Astrocyte (in vitro differentiated cells and primary cell): ENCODE results near the gene TEAD1.

Experiments
- EZH2 ChIP-seq: IDR thresholded peaks from 2 replicates; pipeline ENCODE4 v1.6.1; 2012; ENCODE audit warnings: mild to moderate bottlenecking, low read length, inconsistent platforms; ENCODE audit not compliant: insufficient read depth
- TF ChIP-seq, protein P1 (sequence below): IDR thresholded peaks from 2 replicates; pipeline ENCODE4 v1.5.1; 2011; ENCODE audit warnings: low read depth, mild to moderate bottlenecking, inconsistent platforms, low read length, moderate library complexity; ENCODE audit not compliant: insufficient read depth

DNA sequence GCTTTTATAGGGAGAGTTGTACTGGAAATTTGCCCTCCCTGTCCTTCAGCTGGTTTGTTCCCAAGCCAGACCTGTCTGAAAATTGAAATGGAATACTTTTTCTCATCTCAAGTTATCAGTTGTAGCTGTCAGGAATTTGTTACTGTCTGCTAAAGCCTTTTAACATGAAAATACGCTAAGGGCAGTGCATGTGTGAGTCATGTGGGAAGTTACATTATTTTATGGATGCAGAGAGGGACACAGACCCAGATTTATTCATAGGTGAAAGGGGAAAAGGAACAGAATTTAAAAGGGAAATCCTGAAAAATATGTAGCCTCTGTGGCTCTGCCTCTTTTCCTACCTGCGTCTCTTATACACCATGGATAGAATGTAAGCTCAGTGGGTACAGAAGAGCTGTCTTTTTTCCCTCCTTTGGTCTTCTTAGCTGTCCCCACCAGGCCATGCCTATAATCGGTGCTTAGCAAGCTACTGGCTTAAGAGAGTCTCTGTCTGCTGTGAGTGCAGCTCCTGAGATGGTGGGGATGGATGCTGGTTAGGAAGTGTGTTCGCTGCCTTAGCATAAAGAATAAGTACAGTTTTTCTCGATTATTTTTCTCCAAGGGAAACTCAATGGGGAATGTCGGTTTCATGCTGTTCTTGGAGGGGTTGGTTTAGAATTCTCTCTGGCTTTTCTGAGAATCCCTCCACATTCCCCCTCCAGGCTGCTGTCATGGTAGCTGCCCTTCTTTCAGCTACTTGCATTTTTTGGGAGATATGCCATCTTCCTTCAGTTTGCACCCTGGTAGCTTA, 166.8 kb downstream of the TEAD1 start:
- TF ChIP-seq, protein P1, sequence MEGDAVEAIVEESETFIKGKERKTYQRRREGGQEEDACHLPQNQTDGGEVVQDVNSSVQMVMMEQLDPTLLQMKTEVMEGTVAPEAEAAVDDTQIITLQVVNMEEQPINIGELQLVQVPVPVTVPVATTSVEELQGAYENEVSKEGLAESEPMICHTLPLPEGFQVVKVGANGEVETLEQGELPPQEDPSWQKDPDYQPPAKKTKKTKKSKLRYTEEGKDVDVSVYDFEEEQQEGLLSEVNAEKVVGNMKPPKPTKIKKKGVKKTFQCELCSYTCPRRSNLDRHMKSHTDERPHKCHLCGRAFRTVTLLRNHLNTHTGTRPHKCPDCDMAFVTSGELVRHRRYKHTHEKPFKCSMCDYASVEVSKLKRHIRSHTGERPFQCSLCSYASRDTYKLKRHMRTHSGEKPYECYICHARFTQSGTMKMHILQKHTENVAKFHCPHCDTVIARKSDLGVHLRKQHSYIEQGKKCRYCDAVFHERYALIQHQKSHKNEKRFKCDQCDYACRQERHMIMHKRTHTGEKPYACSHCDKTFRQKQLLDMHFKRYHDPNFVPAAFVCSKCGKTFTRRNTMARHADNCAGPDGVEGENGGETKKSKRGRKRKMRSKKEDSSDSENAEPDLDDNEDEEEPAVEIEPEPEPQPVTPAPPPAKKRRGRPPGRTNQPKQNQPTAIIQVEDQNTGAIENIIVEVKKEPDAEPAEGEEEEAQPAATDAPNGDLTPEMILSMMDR = no peak
- TF ChIP-seq EZH2 = no peak
